K562 (cell line): ENCODE measurements around the gene EFR3B. TPM values are rescaled to one million over a fixed set of nuclear protein-coding genes. Genes with fewer than 3 reads are reported as not detected.

ENCODE experiments used
- ATAC-seq: fragments of 200-7000 bp; cut with Tn5 transposase; 3 replicates; pipeline ENCODE4 v1.9.1; 2020; ENCODE audit warnings: moderate library complexity
- BruUV-seq: library from RNA; stranded (reverse); fragments of 400-500 nt; replicated peaks from 2 replicates; lab custom pipeline; 2021; lab: Mats Ljungman, UMichigan
- CTCF ChIA-PET: fragments of 300-600 bp; formaldehyde crosslinking; extraction: SDS; loops from one replicate; lab custom pipeline; 2021; ENCODE audit warnings: low intra/inter-chr PET ratio; lab: Yijun Ruan, JAX
- POLR2A ChIA-PET: fragments of 300-600, 350-650 bp; sonication (Branson Sonifier 250); formaldehyde crosslinking; extraction: SDS; loops from one replicate; lab custom pipeline; 2021; ENCODE audit warnings: antibody characterized with exemption, inconsistent platforms; lab: Yijun Ruan, JAX
- DNase-seq, 4 experiments: peaks; one replicate each; pipeline versions ENCODE4 v3.0.0 to v3.0.0-alpha.2; 2011 to 2018; ENCODE audit warnings: low spot score in 3 of 4, mixed read lengths in 3 of 4; ENCODE audit errors: extremely low read depth in 1 of 4
- FAIRE-seq: peaks from 2 replicates; lab custom pipeline; 2011; peaks lifted over from hg19 to GRCh38; lab: Jason Lieb, UNC
- H2AFZ ChIP-seq: 2 replicates; pipeline ENCODE4 v1.6.0; 2011; ENCODE audit warnings: low read depth, low read length, control low read depth, inconsistent platforms
- H3K27ac ChIP-seq: fragments of 200-600 bp; 3 replicates; pipeline ENCODE4 v1.8.0; 2011; ENCODE audit warnings: low read depth, mild to moderate bottlenecking, control low read depth, inconsistent platforms, low read length, moderate library complexity, mixed read lengths; ENCODE audit errors: extremely low read depth
- H3K27me3 ChIP-seq, 2 experiments: fragments of 300-600 bp in 1 of 2; 2 replicates in 1 of 2; 3 replicates in 1 of 2; pipeline versions ENCODE4 v1.6.0 to v1.8.0; 2011; ENCODE audit warnings: inconsistent platforms in 2 of 2, low read length in 2 of 2, mild to moderate bottlenecking in 1 of 2, mixed read lengths in 1 of 2, moderate library complexity in 1 of 2; ENCODE audit not compliant: control insufficient read depth in 2 of 2, insufficient read depth in 2 of 2
- H3K36me3 ChIP-seq: fragments of 300-600 bp; 3 replicates; pipeline ENCODE4 v1.8.0; 2011; ENCODE audit warnings: mild to moderate bottlenecking, low read length, inconsistent platforms; ENCODE audit not compliant: control insufficient read depth, insufficient read depth
- H3K4me1 ChIP-seq, 2 experiments: fragments of 200-600 bp in 1 of 2; replicated peaks in 1 of 2; 2 replicates in 1 of 2; 3 replicates in 1 of 2; pipeline versions ENCODE4 v1.5.1 to v1.8.0; 2011; ENCODE audit warnings: inconsistent platforms in 2 of 2, low read length in 2 of 2, mild to moderate bottlenecking in 1 of 2, mixed read lengths in 1 of 2, moderate library complexity in 1 of 2; ENCODE audit not compliant: control insufficient read depth in 2 of 2, insufficient read depth in 2 of 2
- H3K4me2 ChIP-seq: 2 replicates; pipeline ENCODE4 v1.6.1; 2011; ENCODE audit warnings: low read length, control low read depth, inconsistent platforms, mixed read lengths; ENCODE audit not compliant: insufficient read depth
- H3K4me3 ChIP-seq: fragments of 200-600 bp; sonication (generic), shearing (Covaris generic); 2 replicates; pipeline ENCODE4 v1.5.1; 2016; ENCODE audit warnings: control low read depth, inconsistent platforms
- H3K79me2 ChIP-seq: fragments of 200-600 bp; 3 replicates; pipeline ENCODE4 v1.8.0; 2011; ENCODE audit warnings: low read length, inconsistent platforms; ENCODE audit not compliant: control insufficient read depth, insufficient read depth
- H3K9ac ChIP-seq, 2 experiments: 2 replicates each; pipeline versions ENCODE4 v1.6.0 to v1.6.1; 2011; ENCODE audit warnings: low read depth in 2 of 2, low read length in 2 of 2, control low read depth in 1 of 2, inconsistent platforms in 1 of 2, mild to moderate bottlenecking in 1 of 2, mixed read lengths in 1 of 2; ENCODE audit not compliant: insufficient read depth in 1 of 2
- H3K9me1 ChIP-seq: one replicate; pipeline ENCODE4 v1.6.0; 2011; ENCODE audit warnings: inconsistent platforms, mild to moderate bottlenecking, low read length, moderate library complexity; ENCODE audit not compliant: control insufficient read depth, insufficient read depth
- H3K9me3 ChIP-seq: replicated peaks from 2 replicates; pipeline ENCODE4 v1.5.1; 2011; ENCODE audit warnings: low read depth, low read length, inconsistent platforms; ENCODE audit not compliant: control insufficient read depth, insufficient read depth
- H4K20me1 ChIP-seq: replicated peaks from 2 replicates; pipeline ENCODE4 v1.6.1; 2011; ENCODE audit warnings: low read length, inconsistent platforms, mixed read lengths; ENCODE audit not compliant: control insufficient read depth, insufficient read depth
- GABPB2 ChIP-seq: fragments of 250-450 bp; sonication (Bioruptor Pico); conservative IDR thresholded peaks from 2 replicates; pipeline ENCODE4 v1.5.1; 2021; ENCODE audit warnings: mild to moderate bottlenecking
- HMG20B ChIP-seq: fragments of 250-450 bp; sonication (Bioruptor Pico); IDR thresholded peaks from 2 replicates; pipeline ENCODE4 v1.5.0; 2021; ENCODE audit warnings: mild to moderate bottlenecking
- MTA2 ChIP-seq: fragments of 450-650 bp; IDR thresholded peaks from 2 replicates; pipeline ENCODE4 v1.6.1; 2016; ENCODE audit warnings: low read depth
- NCOA6 ChIP-seq: fragments of 450-650 bp; IDR thresholded peaks from 2 replicates; pipeline ENCODE4 v1.6.1; 2017; ENCODE audit warnings: mild to moderate bottlenecking
- NONO ChIP-seq, 2 experiments: fragments of 200-400 bp in 1 of 2; fragments of 450-650 bp in 1 of 2; formaldehyde crosslinking in 1 of 2; IDR thresholded peaks; 2 replicates each; pipeline ENCODE4 v1.6.1; 2017; ENCODE audit warnings: low read depth in 2 of 2, mild to moderate bottlenecking in 2 of 2, moderate library complexity in 2 of 2, low read length in 1 of 2
- POLR2AphosphoS2 ChIP-seq: IDR thresholded peaks from 2 replicates; pipeline ENCODE4 v1.6.1; 2012; ENCODE audit warnings: low read length, improper control_type of control experiment
- PTBP1 ChIP-seq: fragments of 200-400 bp; formaldehyde crosslinking; IDR thresholded peaks from 2 replicates; pipeline ENCODE4 v1.6.1; 2017; ENCODE audit warnings: low read depth, low read length
- SMAD3 ChIP-seq: fragments of 450-650 bp; formaldehyde crosslinking; conservative IDR thresholded peaks from 2 replicates; pipeline ENCODE4 v1.4.0; 2020; ENCODE audit warnings: mild to moderate bottlenecking
- ZBTB12 ChIP-seq: fragments of 250-450 bp; sonication (Bioruptor Pico); IDR thresholded peaks from 2 replicates; pipeline ENCODE4 v1.4.0; 2020
- ZNF124 ChIP-seq: sonication (generic); formaldehyde crosslinking; IDR thresholded peaks from 2 replicates; pipeline ENCODE4 v1.8.1; 2022; ENCODE audit warnings: missing genetic modification reagents
- ZNF133 ChIP-seq: fragments of 250-450 bp; sonication (Bioruptor Pico); IDR thresholded peaks from 2 replicates; pipeline ENCODE4 v1.4.0; 2020; ENCODE audit warnings: mild to moderate bottlenecking
- WGBS: fragments of 100-300 bp; shearing (Covaris generic); methylation state at CpG from one replicate; pipeline ENCODE4 v1.1.6; 2016; ENCODE audit warnings: low coverage, mixed read lengths; ENCODE audit not compliant: insufficient coverage; ENCODE audit errors: missing lambda C conversion rate; 5-methylcytosine and 5-hydroxymethylcytosine counted together
- in situ Hi-C: fragments of 300-500 bp; cut with MboI; formaldehyde crosslinking; loops from 4 replicates; pipeline ENCODE4 v1.15.0; 2018; ENCODE audit warnings: inconsistent platforms, mixed read lengths
- intact Hi-C: fragments of 100-400 bp; cut with micrococcal nuclease; formaldehyde crosslinking; loops from 2 replicates; pipeline ENCODE4 v1.14.2; 2022
- polyA plus RNA-seq, 8 experiments: library from polyadenylated mRNA; depleted of rRNA in 4 of 8; stranded (reverse) in 5 of 8; unstranded in 3 of 8; fragments of >200 nt; fragmentation: Nextera tagmentation in 2 of 8; fragmentation: Illumina TruSeq in 1 of 8; extraction: Ambion mirVana in 2 of 8; extraction: Trizol in 1 of 8; gene quantifications; 2 replicates each; pipeline versions ENCODE4 v1.2.1 to v1.2.3, GENCODE V29; 2011 to 2014; ENCODE audit warnings: inconsistent platforms in 1 of 8, missing spikeins in 1 of 8
- total RNA-seq, 7 experiments: library from RNA; depleted of rRNA in 6 of 7; stranded (reverse); fragments of >200 nt in 6 of 7; fragmentation: Illumina TruSeq in 2 of 7; extraction: Trizol in 2 of 7; gene quantifications; 2 replicates each; pipeline versions ENCODE4 v1.2.1 to v1.2.3, GENCODE V29; 2011 to 2021; ENCODE audit warnings: low replicate concordance in 1 of 7

EFR3B gene
- total and polyA plus RNA-seq, 9 of the 15 experiments (the other 6 are each of a cell fraction or from before 2014, with no cell fraction given): not detected

- TF ChIP-seq HMG20B (CRISPR knock-in tag) (no peak), SMAD3 (CRISPR knock-in tag) (no peak), MTA2 (no peak), ZBTB12 (CRISPR knock-in tag) (no peak), PTBP1 (no peak), GABPB2 (no peak), ZNF133 (no peak), POLR2AphosphoS2 (no peak), NCOA6 (no peak), NONO (IDR thresholded peaks at IDR 0.05; ENCODE audit: low read depth in 2 of 2, low read length in 1 of 2) (no peak), ZNF124 (CRISPR knock-in tag) (no peak)
- in situ Hi-C loops: no loop called here
- CTCF ChIA-PET: no interaction called here
Measured at GRCh38 chr2:25021791-25022362, 20.0 kb upstream of the EFR3B start.

More at GRCh38 chr2:25021791-25022362, 20.0 kb upstream of the EFR3B start:
- Histone ChIP-seq H3K79me2 (no peaks in the 10 kb centered on the region), H4K20me1 (0 out of 2 replicates have a peak, but pooled peaks cover 3% of the 10 kb centered on the region), H3K9me1 (no peaks in the 10 kb centered on the region), H3K9me3 (no peaks in the 10 kb centered on the region), H3K36me3 (no peaks in the 10 kb centered on the region), H3K4me2 (no peak overlapping the region), H3K4me3 (no peak overlapping the region), H3K27ac (no peak overlapping the region), H3K9ac (no peak overlapping the region), H2AFZ (no peak overlapping the region), H3K4me1 (no peaks in the 10 kb centered on the region), H3K27me3 (peaks cover 11 to 32% of the 10 kb centered on the region in 2 experiments)
- POLR2A ChIA-PET: no interaction called here
- intact Hi-C loops: no loop called here
- BruUV-seq: no TSS peak
- ATAC-seq (no peak), FAIRE-seq (no peak), DNase-seq (no peak)
- WGBS: 5% methylated on average over 2 of the region's 2 CpGs
